ENCODE data around the gene CHST9.

DNA sequence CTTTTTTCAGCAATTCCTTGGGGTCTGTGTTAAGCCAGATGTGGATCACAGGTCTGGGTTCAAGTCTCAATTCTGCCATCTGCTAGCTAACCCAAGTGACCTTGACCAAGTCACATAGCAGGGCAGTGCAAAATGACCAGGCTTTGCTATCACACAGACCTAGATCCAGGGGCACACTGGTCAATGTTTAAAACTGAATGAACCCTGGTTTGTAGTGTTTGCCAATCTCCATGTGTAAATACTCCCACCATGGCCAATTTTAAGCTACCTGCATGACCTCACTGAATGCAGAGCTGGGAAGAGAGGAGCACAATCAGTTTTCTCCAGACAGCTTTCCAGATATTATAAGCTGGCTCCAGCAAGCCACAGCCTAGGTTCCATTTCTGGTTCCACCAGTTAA, 142.9 kb downstream of the CHST9 start:
- TF ChIP-seq, protein P1, sequence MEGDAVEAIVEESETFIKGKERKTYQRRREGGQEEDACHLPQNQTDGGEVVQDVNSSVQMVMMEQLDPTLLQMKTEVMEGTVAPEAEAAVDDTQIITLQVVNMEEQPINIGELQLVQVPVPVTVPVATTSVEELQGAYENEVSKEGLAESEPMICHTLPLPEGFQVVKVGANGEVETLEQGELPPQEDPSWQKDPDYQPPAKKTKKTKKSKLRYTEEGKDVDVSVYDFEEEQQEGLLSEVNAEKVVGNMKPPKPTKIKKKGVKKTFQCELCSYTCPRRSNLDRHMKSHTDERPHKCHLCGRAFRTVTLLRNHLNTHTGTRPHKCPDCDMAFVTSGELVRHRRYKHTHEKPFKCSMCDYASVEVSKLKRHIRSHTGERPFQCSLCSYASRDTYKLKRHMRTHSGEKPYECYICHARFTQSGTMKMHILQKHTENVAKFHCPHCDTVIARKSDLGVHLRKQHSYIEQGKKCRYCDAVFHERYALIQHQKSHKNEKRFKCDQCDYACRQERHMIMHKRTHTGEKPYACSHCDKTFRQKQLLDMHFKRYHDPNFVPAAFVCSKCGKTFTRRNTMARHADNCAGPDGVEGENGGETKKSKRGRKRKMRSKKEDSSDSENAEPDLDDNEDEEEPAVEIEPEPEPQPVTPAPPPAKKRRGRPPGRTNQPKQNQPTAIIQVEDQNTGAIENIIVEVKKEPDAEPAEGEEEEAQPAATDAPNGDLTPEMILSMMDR (IDR thresholded peaks at IDR 0.05; ENCODE audit: low read depth, low read length): no peak
- no peak for TF ChIP-seq EZH2phosphoT487 (IDR thresholded peaks at IDR 0.05; ENCODE audit: low read depth)

All from OCI-LY3 (cell line).